C4-2B (cell line): ENCODE measurements around the gene PIK3AP1.
"Not testable (repeated sequence)": the region's sequence is repeated elsewhere in the genome, so short reads cannot be mapped to it uniquely, and the experiment has no call there.

Source experiments
- CTCF ChIP-seq: fragments of 450-650 bp; conservative IDR thresholded peaks from 2 replicates; pipeline ENCODE4 v1.5.1; 2017; ENCODE audit warnings: mild to moderate bottlenecking
- ZFX ChIP-seq: fragments of 450-650 bp; IDR thresholded peaks from 2 replicates; pipeline ENCODE4 v1.6.1; 2017

GRCh38 chr10:96574564-96574963 is 145.8 kb downstream of the PIK3AP1 start:
- not testable (repeated sequence) for TF ChIP-seq CTCF, ZFX
